ENCODE measurements around the gene FYCO1. TPM values are rescaled to one million over a fixed set of nuclear protein-coding genes. Genes with fewer than 3 reads are reported as not detected.

The FYCO1 gene
- total RNA-seq, 4 donors from 2014 or later, result 38.2 to 66.6 (median 50.5) TPM

DNA sequence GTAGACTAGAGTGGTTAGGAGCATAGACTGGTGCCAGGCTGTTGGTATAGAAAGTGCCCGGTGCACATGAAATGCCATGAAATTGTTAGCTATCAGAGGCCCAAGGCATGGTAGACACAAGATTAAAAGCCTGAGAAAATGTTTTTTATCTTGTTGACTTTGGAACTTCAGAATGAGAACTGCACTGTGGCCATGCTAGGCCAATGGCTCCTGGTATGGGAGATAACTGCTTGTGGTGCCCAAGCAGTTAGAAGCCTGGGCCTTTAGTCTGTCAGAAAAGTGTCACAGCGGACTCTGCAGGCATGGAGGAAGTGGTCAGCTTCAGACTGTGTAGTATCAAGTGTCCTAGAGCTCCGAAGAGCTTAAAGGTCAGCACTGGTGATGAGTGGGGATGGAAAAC lies 11.9 kb downstream of the FYCO1 start:
- peak overlapping the region; percentile 4 to 84 (median 80) for H3K27ac ChIP-seq

DNA sequence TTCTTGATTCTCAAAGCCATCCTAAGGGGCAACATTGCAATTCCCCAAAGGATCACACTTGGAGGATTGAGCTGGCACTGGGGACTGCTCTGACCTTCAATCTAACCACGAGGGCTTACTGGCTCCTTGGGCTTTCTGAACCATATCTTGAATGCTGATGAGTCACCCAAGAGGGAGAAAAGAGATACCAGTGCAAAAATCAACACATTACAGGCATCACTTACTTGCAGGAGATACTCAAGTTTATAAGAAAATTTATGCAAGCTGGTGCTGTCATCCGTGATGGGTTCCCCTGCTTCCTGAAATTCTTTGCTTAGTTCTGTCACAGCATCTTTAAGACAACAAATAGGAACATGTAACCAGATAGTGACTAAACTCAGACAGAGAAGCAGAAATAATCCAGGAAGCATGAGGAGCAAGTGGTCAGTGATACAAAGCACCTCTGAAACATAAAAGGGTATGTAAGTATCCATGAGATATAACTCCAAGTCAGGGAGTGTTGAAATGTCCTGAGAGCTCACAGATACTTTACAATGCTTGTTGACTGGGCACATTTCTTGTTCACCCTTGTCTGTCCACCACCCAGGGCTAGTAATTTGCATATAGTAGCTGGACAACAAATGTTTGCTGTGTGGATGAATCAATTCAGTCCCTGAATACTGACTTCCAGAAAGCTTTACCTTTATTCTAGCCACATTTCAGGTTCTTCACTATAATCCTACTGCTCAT lies 14.1 kb downstream of the FYCO1 start:
- H3K27me3 ChIP-seq, result no peaks in the 10 kb centered on the region
- H3K27ac ChIP-seq, result peak overlapping the region; percentile 44 to 83 (median 57)
- DNase-seq, result peak; percentile 25 to 54
- intact Hi-C loops (cut with DNase I), result no loop called here
- no peak for TF ChIP-seq POLR2A (IDR thresholded peaks at IDR 0.05)
- TF ChIP-seq, protein P1, sequence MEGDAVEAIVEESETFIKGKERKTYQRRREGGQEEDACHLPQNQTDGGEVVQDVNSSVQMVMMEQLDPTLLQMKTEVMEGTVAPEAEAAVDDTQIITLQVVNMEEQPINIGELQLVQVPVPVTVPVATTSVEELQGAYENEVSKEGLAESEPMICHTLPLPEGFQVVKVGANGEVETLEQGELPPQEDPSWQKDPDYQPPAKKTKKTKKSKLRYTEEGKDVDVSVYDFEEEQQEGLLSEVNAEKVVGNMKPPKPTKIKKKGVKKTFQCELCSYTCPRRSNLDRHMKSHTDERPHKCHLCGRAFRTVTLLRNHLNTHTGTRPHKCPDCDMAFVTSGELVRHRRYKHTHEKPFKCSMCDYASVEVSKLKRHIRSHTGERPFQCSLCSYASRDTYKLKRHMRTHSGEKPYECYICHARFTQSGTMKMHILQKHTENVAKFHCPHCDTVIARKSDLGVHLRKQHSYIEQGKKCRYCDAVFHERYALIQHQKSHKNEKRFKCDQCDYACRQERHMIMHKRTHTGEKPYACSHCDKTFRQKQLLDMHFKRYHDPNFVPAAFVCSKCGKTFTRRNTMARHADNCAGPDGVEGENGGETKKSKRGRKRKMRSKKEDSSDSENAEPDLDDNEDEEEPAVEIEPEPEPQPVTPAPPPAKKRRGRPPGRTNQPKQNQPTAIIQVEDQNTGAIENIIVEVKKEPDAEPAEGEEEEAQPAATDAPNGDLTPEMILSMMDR (IDR thresholded peaks at IDR 0.05), result no peak
- H3K4me1 ChIP-seq, result peaks cover 46 to 62% of the 10 kb centered on the region in 2 donors
- H3K36me3 ChIP-seq, result peaks cover 21 to 34% of the 10 kb centered on the region in 2 donors
- no peaks in the 10 kb centered on the region for H3K9me3 ChIP-seq
- no peak overlapping the region for H3K4me3 ChIP-seq (replicated peaks in 1 of 3)
- WGBS, 2 donors, result 30 to 33% methylated on average over 2 of the region's 2 CpGs

More for the DNA sequence above, 11.9 kb downstream of the FYCO1 start:
- 79 to 82% methylated on average over 3 of the region's 3 CpGs for WGBS, 2 donors
- intact Hi-C loops (cut with DNase I), result no loop called here
- peaks cover 17 to 34% of the 10 kb centered on the region in 2 donors for H3K36me3 ChIP-seq
- no peak for TF ChIP-seq POLR2A (IDR thresholded peaks at IDR 0.05)
- TF ChIP-seq, protein P1 (IDR thresholded peaks at IDR 0.05), result no peak
- no peaks in the 10 kb centered on the region for H3K27me3 ChIP-seq
- no peaks in the 10 kb centered on the region for H3K9me3 ChIP-seq
- H3K4me3 ChIP-seq (replicated peaks in 1 of 3), result no peak overlapping the region
- H3K4me1 ChIP-seq, result peaks cover 56 to 72% of the 10 kb centered on the region in 2 donors
- DNase-seq, result no peak

DNA sequence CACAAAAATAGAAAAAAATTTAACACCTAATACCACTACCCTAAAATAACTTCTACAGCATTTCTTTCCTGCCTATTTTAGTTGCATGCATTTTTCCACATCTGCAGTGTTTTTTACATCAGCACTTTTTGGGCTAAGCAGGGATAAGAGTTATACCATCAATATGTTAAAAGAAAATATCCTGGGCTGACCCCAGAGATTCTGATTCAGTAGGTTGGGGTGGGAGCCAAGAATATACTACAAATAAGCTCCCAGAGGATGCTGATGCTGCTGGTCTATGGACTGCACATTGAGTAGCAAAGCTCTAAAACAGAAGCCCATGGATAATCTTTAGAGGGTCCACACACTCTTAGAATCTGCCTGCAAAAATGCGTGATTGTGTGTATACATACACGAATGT lies 14.8 kb downstream of the FYCO1 start:
- H3K27ac ChIP-seq, result peak overlapping the region; percentile 14 to 83 (median 57)
- intact Hi-C loops (cut with DNase I), result no loop called here
- TF ChIP-seq, protein P1 (IDR thresholded peaks at IDR 0.05), result no peak
- TF ChIP-seq POLR2A (IDR thresholded peaks at IDR 0.05), result no peak
- no peaks in the 10 kb centered on the region for H3K27me3 ChIP-seq
- no peaks in the 10 kb centered on the region for H3K9me3 ChIP-seq
- no peak overlapping the region for H3K4me3 ChIP-seq (replicated peaks in 1 of 3)
- 97% methylated on average over 2 of the region's 2 CpGs for WGBS, 2 donors
- H3K4me1 ChIP-seq, result peaks cover 39 to 55% of the 10 kb centered on the region in 2 donors
- H3K36me3 ChIP-seq, result peaks cover 22 to 34% of the 10 kb centered on the region in 2 donors
- DNase-seq, result no peak

DNA sequence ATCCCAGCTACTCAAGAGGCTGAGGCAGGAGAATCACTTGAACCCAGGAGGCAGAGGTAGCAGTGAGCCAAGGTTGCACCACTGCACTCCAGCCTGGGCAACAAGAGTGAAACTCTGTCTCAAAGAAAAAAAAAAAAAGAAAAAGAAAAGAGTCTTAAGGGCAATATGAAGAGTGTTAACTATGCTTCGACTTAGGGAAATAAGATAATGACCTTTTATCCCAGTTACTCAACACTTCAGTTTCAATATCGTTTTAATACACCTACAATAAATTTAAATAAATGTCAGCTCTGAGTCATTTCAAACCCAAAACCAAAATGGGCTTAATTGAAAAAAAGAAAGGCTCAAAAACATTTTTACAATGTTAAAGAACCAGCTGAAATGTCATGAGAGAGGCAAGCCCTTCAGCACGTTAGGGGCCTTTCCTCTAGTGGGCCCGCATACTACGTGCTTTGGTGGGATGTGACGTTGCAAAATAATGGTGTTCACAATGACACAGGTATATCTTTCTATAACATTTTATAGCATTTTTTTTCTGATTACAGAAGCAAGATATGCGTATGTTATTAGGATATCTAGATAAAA lies 15.3 kb downstream of the FYCO1 start:
- Histone ChIP-seq H3K27me3 (no peaks in the 10 kb centered on the region), H3K4me1 (peaks cover 37 to 50% of the 10 kb centered on the region in 2 donors), H3K9me3 (no peaks in the 10 kb centered on the region), H3K36me3 (peaks cover 22 to 34% of the 10 kb centered on the region in 2 donors), H3K27ac (peak overlapping the region in 2 of 3 donors; percentile 71 to 83), H3K4me3 (replicated peaks in 1 of 3) (no peak overlapping the region)
- intact Hi-C loops (cut with DNase I), result no loop called here
- no peak for DNase-seq
- no peak for TF ChIP-seq POLR2A (IDR thresholded peaks at IDR 0.05)
- TF ChIP-seq, protein P1 (IDR thresholded peaks at IDR 0.05), result no peak
- 89 to 92% methylated on average over 7 of the region's 7 CpGs for WGBS, 2 donors

DNA sequence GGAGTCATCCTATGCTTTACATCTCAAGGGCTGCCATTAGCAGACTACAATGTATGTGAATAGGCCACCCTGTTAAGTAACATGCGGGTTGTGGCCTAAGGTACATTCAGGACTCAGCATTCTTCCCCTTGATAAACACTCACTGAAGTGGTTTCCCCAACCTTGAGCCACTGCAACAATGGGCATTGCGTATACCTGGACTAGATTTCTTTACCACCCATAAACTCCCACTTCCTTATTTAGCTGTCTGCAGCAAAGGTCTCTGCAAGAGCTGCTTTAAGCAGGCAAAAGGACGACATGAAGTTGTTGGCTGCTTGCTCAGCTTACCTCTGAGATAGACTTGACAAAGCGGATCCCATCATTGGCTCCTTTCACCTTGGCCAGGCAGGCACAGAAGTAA lies 16.2 kb downstream of the FYCO1 start:
- intact Hi-C loops (cut with DNase I), result no loop called here
- no peak for DNase-seq
- Histone ChIP-seq H3K36me3 (peaks cover 22 to 34% of the 10 kb centered on the region in 2 donors), H3K27ac (peak overlapping the region; percentile 58 to 75 (median 71)), H3K4me1 (peaks cover 34 to 48% of the 10 kb centered on the region in 2 donors), H3K27me3 (no peaks in the 10 kb centered on the region), H3K4me3 (replicated peaks in 1 of 3) (no peak overlapping the region), H3K9me3 (no peaks in the 10 kb centered on the region)
- TF ChIP-seq POLR2A (IDR thresholded peaks at IDR 0.05), result no peak
- TF ChIP-seq, protein P1 (IDR thresholded peaks at IDR 0.05), result no peak
- 91 to 93% methylated on average over 4 of the region's 4 CpGs for WGBS, 2 donors

Data from thyroid gland (tissue), 4 donors.